Right lobe of liver (tissue), 6 donors: ENCODE data around the gene SRSF6. TPM values are rescaled to one million over a fixed set of nuclear protein-coding genes. Genes with fewer than 3 reads are reported as not detected.
A peak's percentile ranks its signal among the peaks of the same experiment; 100 is the strongest.

ENCODE experiments used
- ATAC-seq, 4 donors: fragments of 200-7000 bp; cut with Tn5 transposase; one replicate each; pipeline ENCODE4 v1.9.1; 2020; ENCODE audit warnings: mild to moderate bottlenecking in 4 of 4, moderate library complexity in 4 of 4
- DNase-seq, 3 donors: peaks; one replicate each; pipeline ENCODE4 v3.0.0-alpha.2; 2020
- H3K27ac ChIP-seq, 3 donors: fragments of 200-600 bp; one replicate each; pipeline ENCODE4 v1.8.0; 2022
- H3K27me3 ChIP-seq, 2 donors: fragments of 200-600 bp; one replicate each; pipeline ENCODE4 v1.8.0; 2022
- H3K36me3 ChIP-seq, 4 donors: fragments of 200-600 bp; sonication (generic) in 1 of 4; one replicate each; pipeline versions ENCODE4 v1.5.1 to v1.8.0; 2017 to 2022; ENCODE audit warnings: control low read depth in 1 of 4
- H3K4me1 ChIP-seq, 4 donors: fragments of 200-600 bp; sonication (generic) in 1 of 4; one replicate each; pipeline versions ENCODE4 v1.5.1 to v1.8.0; 2017 to 2022; ENCODE audit warnings: control low read depth in 1 of 4
- H3K4me3 ChIP-seq, 3 donors: fragments of 200-600 bp; one replicate each; pipeline ENCODE4 v1.8.0; 2022
- H3K9me3 ChIP-seq, 4 donors: fragments of 200-600 bp; sonication (generic) in 1 of 4; one replicate each; pipeline versions ENCODE4 v1.5.1 to v1.8.0; 2017 to 2022; ENCODE audit warnings: control low read depth in 1 of 4
- POLR2A ChIP-seq: fragments of 450-650 bp; IDR thresholded peaks from one replicate; pipeline ENCODE4 v1.6.1; 2017; ENCODE audit warnings: antibody characterized with exemption, mild to moderate bottlenecking
- WGBS: methylation state at CpG from one replicate; pipeline ENCODE4 v1.1.6; 2018; ENCODE audit warnings: low coverage, low lambda C conversion rate; ENCODE audit not compliant: insufficient coverage; ENCODE audit errors: missing lambda C conversion rate; 5-methylcytosine and 5-hydroxymethylcytosine counted together
- intact Hi-C, 2 donors: fragments of 100-400 bp; cut with DNase I; formaldehyde crosslinking; loops; one replicate each; pipeline versions ENCODE4 v1.11.2 to v1.14.1; 2022
- total RNA-seq, 6 experiments: library from RNA; depleted of rRNA in 2 of 6; stranded (reverse); fragments of >200 nt in 2 of 6; fragmentation: NEBNext Ultra II Directional in 3 of 6; extraction: Animal tissue kit (Norgen Biotek cat#: 25700) in 3 of 6; gene quantifications; one replicate each; pipeline versions ENCODE4 v1.1.0 to v1.2.4, GENCODE V29; 2016 to 2023
- TF ChIP-seq, protein P1 (sequence below), 4 donors: fragments of 200-600 bp in 3 of 4; fragments of 450-650 bp in 1 of 4; IDR thresholded peaks; one replicate each; pipeline versions ENCODE4 v1.5.1 to v1.8.0; 2016 to 2022; ENCODE audit warnings: antibody characterized with exemption in 4 of 4, mild to moderate bottlenecking in 2 of 4
- donor health status: DM: no; HTN: yes; CAD: no.
- donor health status: DM: no; HTN: no; CAD: no.
- donor health status: DM: no; HTN: no; CAD: no.
- donor health status: DM: no; HTN: yes; CAD: no.
- donor health status: DM: no; HTN: yes; CAD: no.

The SRSF6 gene
- total RNA-seq, 6 experiments from 2014 or later, result 35.1 to 111 (median 76.8) TPM

GRCh38 chr20:43506238-43506637 is 48.5 kb downstream of the SRSF6 start:
- TF ChIP-seq POLR2A, result no peak
- TF ChIP-seq, protein P1, sequence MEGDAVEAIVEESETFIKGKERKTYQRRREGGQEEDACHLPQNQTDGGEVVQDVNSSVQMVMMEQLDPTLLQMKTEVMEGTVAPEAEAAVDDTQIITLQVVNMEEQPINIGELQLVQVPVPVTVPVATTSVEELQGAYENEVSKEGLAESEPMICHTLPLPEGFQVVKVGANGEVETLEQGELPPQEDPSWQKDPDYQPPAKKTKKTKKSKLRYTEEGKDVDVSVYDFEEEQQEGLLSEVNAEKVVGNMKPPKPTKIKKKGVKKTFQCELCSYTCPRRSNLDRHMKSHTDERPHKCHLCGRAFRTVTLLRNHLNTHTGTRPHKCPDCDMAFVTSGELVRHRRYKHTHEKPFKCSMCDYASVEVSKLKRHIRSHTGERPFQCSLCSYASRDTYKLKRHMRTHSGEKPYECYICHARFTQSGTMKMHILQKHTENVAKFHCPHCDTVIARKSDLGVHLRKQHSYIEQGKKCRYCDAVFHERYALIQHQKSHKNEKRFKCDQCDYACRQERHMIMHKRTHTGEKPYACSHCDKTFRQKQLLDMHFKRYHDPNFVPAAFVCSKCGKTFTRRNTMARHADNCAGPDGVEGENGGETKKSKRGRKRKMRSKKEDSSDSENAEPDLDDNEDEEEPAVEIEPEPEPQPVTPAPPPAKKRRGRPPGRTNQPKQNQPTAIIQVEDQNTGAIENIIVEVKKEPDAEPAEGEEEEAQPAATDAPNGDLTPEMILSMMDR (IDR thresholded peaks at IDR 0.05), result no peak

GRCh38 chr20:43507150-43508080 is 49.7 kb downstream of the SRSF6 start, which contains the start of gene L3MBTL1:
TSS of gene L3MBTL1 (plus strand) at chr20:43507697. CDS start at chr20:43513504, 5,807 bp downstream.
- peaks cover 0 to 10% (median 0%) of the 10 kb centered on the region in 4 donors for H3K4me1 ChIP-seq
- no peak within 1 kb of the TSS for H3K27ac ChIP-seq
- ATAC-seq, result peak; percentile 87 to 96 (median 89)
- H3K9me3 ChIP-seq, result no peaks in the 10 kb centered on the region
- peak within 1 kb of the TSS; percentile 46 to 68 (median 48) for H3K4me3 ChIP-seq
- no peak for TF ChIP-seq POLR2A
- TF ChIP-seq, protein P1 (IDR thresholded peaks at IDR 0.05), result no peak
- DNase-seq, result peak; percentile 58 to 71 (median 64)
- H3K36me3 ChIP-seq, result no peaks in the 10 kb centered on the region
- H3K27me3 ChIP-seq, result no peaks in the 10 kb centered on the region
- intact Hi-C loops, result no loop called here
- WGBS, result 4% methylated on average over 26 of the region's 95 CpGs

More at GRCh38 chr20:43506238-43506637, 48.5 kb downstream of the SRSF6 start:
- H3K27me3 ChIP-seq, result no peaks in the 10 kb centered on the region
- peaks cover 0 to 10% (median 0%) of the 10 kb centered on the region in 4 donors for H3K4me1 ChIP-seq
- no peaks in the 10 kb centered on the region for H3K36me3 ChIP-seq
- H3K27ac ChIP-seq, result no peak overlapping the region
- no peak for ATAC-seq
- no peak overlapping the region for H3K4me3 ChIP-seq
- H3K9me3 ChIP-seq, result no peaks in the 10 kb centered on the region
- intact Hi-C loops, result no loop called here
- 83% methylated on average over 7 of the region's 7 CpGs for WGBS
- DNase-seq, result no peak

GRCh38 chr20:43508106-43508505 is 50.4 kb downstream of the SRSF6 start:
- WGBS, result 18% methylated on average over 22 of the region's 22 CpGs
- H3K9me3 ChIP-seq, result no peaks in the 10 kb centered on the region
- no peak for DNase-seq
- H3K4me1 ChIP-seq, result peaks cover 0 to 10% (median 0%) of the 10 kb centered on the region in 4 donors
- ATAC-seq, result no peak
- H3K27me3 ChIP-seq, result no peaks in the 10 kb centered on the region
- peak overlapping the region; percentile 46 to 68 (median 48) for H3K4me3 ChIP-seq
- intact Hi-C loops, result no loop called here
- TF ChIP-seq POLR2A, result no peak
- TF ChIP-seq, protein P1 (IDR thresholded peaks at IDR 0.05), result no peak
- no peak overlapping the region for H3K27ac ChIP-seq
- H3K36me3 ChIP-seq, result no peaks in the 10 kb centered on the region

- ATAC-seq (no peak), DNase-seq (no peak)
- Histone ChIP-seq H3K9me3 (no peaks in the 10 kb centered on the region), H3K4me3 (no peak overlapping the region), H3K4me1 (peaks cover 0 to 10% (median 0%) of the 10 kb centered on the region in 4 donors), H3K27me3 (no peaks in the 10 kb centered on the region), H3K36me3 (no peaks in the 10 kb centered on the region), H3K27ac (no peak overlapping the region)
- intact Hi-C loops, result no loop called here
- TF ChIP-seq POLR2A, result no peak
- TF ChIP-seq, protein P1 (IDR thresholded peaks at IDR 0.05), result no peak
- WGBS, result 87% methylated on average over 6 of the region's 11 CpGs
Observed at GRCh38 chr20:43508604-43509040, 50.9 kb downstream of the SRSF6 start.
